GM19463 (cell line): ENCODE measurements around the gene TFF2.

Experiments
- ATAC-seq: cut with Tn5 transposase; IDR thresholded peaks from one replicate; pipeline ENCODE4 v1.9.1; 2021; ENCODE audit warnings: mild to moderate bottlenecking, moderate library complexity; ENCODE audit not compliant: unreplicated experiment

Gene TFF2

GRCh38 chr21:42347601-42348327, 3.0 kb downstream of the TFF2 start:
- no peak for ATAC-seq

GRCh38 chr21:42346866-42347600, 3.8 kb downstream of the TFF2 start:
- no peak for ATAC-seq

GRCh38 chr21:42346441-42346840, 4.4 kb downstream of the TFF2 start:
- ATAC-seq: no peak

- no peak for ATAC-seq
These were observed 6.2 kb downstream of the TFF2 start for GRCh38 chr21:42344631-42345030.

- no peak for ATAC-seq
These were observed 6.8 kb downstream of the TFF2 start for GRCh38 chr21:42343963-42344510.

- no peak for ATAC-seq
These were observed 7.2 kb downstream of the TFF2 start for GRCh38 chr21:42343556-42343955.

GRCh38 chr21:42343101-42343500, 7.7 kb downstream of the TFF2 start:
- ATAC-seq: no peak

- no peak for ATAC-seq
These were observed 8.8 kb downstream of the TFF2 start for GRCh38 chr21:42341776-42342542.

- ATAC-seq: no peak
These were observed 10.4 kb downstream of the TFF2 start for GRCh38 chr21:42340187-42341050.

- no peak for ATAC-seq
These were observed 11.8 kb downstream of the TFF2 start for GRCh38 chr21:42338729-42339715.

GRCh38 chr21:42337830-42338728, 12.7 kb downstream of the TFF2 start:
- no peak for ATAC-seq

GRCh38 chr21:42337276-42337675, 13.5 kb downstream of the TFF2 start:
- ATAC-seq: no peak

- no peak for ATAC-seq
These were observed 14.7 kb downstream of the TFF2 start for GRCh38 chr21:42336054-42336453.

- ATAC-seq: no peak
These were observed 18.1 kb downstream of the TFF2 start for GRCh38 chr21:42332557-42333317.

GRCh38 chr21:42331660-42332059, 19.1 kb downstream of the TFF2 start:
- ATAC-seq: no peak

GRCh38 chr21:42330380-42331371, 20.1 kb downstream of the TFF2 start:
- ATAC-seq: no peak
